Mucosa of gallbladder (tissue), 1 donor: ENCODE results near the gene ZDHHC1. TPM values are rescaled to one million over a fixed set of nuclear protein-coding genes. Genes with fewer than 3 reads are reported as not detected.
A peak's percentile ranks its signal among the peaks of the same experiment; 100 is the strongest.
"Not testable (repeated sequence)": the region's sequence is repeated elsewhere in the genome, so short reads cannot be mapped to it uniquely, and the experiment has no call there.

Source experiments
- DNase-seq: peaks from one replicate; pipeline ENCODE4 v3.0.0-alpha.2; 2020; ENCODE audit warnings: low spot score
- total RNA-seq: library from RNA; stranded (reverse); gene quantifications from one replicate; pipeline ENCODE4 v1.2.1, GENCODE V29; 2021
- donor health status: DM: no; HTN: no; CAD: no.

Gene ZDHHC1
- total RNA-seq, 1 donor from 2014 or later = 23.2 TPM

DNA sequence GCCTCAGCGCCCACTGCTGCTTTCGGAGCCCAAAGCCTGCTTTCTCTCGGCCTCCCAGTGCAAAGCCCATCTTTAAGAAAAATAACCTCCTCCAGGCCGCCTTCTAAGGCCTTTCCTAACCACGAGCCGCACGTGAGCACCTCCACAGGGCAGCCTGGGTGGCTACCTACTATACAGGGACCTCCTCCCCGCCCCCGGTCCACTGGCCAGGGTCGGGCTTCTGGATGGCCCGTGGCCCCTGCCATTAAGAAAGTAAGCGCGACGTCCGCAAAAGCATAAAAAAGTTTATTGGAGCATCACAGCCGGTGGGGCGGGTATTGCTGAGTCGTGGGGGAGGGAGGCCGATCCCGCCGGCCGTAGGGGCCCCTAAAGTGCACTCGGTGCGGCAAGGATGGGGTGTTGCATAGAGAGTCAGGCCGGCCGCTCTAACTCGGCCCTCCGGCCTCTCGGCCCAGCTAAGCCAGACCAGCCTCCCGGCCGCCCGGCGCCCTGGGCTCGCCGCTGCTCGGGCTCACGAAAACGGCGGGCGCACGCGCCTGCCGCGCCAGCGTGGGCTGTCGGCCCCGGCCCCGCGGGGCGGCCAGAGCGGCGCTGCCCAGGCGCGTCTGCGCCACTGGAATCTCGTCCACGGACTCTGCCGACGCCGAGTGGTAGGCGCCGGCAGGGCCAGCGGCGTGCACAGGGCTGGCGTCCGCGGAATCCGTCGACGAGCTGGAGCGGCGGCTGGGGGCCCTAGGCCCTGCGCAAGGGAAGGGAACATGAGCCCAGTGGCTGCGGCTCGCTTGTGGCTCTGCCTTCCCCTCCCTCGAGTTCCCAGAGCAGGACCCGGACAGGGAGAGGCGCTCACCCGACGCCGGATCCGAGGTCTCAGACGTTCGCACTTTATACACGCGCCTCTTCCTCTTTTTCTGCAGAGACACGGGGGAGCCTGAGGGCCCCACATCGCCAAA is 21.8 kb downstream of the ZDHHC1 start:
- DNase-seq = no peak

GRCh38 chr16:67393788-67394154 is 22.5 kb downstream of the ZDHHC1 start:
- no peak for DNase-seq

- DNase-seq = peak; percentile 81
Measured at GRCh38 chr16:67393111-67393787, 23.0 kb downstream of the ZDHHC1 start, which contains the start of gene TPPP3. Gene TPPP3, minus strand, starts transcription at chr16:67393498. Its CDS starts 2,387 bp downstream, at chr16:67391111.

- DNase-seq = no peak
Measured at GRCh38 chr16:67392301-67393059, 23.8 kb downstream of the ZDHHC1 start.

GRCh38 chr16:67391424-67392300 is 24.6 kb downstream of the ZDHHC1 start:
- DNase-seq = no peak

GRCh38 chr16:67390816-67391423 is 25.4 kb downstream of the ZDHHC1 start:
- no peak for DNase-seq

- DNase-seq = no peak
Measured at GRCh38 chr16:67389911-67390815, 26.1 kb downstream of the ZDHHC1 start.

GRCh38 chr16:67388591-67388990 is 27.7 kb downstream of the ZDHHC1 start:
- DNase-seq = no peak

DNA sequence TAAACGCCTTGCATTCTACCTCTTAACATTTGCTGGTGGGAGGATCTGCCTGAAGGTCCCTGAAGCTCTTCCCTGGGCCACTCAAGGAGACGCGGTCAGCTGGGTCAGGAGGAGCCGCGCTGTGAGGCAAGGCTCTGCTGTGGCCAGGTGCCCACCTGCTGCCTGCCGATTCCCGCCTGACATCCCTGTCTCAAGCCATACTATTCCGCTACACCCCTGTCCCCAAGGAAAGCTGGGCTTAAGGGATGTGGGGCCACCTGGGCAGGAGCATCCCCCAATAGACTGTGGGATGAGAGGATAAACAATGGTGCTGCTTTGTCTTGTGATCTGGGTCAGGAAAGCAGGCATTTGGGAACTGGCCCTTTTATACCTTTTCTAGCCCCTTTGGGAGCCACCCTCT is 28.1 kb downstream of the ZDHHC1 start:
- DNase-seq = no peak

DNA sequence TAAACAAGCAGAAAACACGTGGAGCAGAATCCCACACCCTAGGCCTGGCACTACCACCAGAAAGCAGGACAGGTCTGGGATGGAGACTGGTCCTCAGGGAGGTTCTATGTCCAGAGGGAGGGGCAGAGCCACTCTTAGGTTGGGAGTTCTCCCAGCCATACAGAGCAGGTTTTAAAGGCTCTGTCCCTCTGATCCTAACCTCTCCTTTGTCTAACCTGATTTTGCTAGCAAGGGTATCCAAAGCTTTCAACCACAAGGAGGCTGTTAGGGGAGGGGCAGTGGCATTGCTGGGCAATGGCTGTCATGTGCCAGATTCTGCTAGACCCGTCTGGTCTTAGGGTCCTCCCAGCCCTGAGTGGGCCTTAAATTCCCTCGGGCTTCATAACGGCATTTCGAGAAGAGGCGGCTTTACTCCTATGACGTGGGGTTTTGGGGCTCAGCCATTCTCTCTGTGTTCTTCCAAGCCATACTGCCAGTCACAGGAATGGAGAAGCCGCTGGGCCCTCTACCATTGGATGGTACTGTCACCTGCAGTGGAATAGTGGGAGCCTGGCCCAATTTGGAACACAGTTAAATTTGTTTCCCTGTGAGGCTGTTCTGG is 28.7 kb downstream of the ZDHHC1 start:
- no peak for DNase-seq

DNA sequence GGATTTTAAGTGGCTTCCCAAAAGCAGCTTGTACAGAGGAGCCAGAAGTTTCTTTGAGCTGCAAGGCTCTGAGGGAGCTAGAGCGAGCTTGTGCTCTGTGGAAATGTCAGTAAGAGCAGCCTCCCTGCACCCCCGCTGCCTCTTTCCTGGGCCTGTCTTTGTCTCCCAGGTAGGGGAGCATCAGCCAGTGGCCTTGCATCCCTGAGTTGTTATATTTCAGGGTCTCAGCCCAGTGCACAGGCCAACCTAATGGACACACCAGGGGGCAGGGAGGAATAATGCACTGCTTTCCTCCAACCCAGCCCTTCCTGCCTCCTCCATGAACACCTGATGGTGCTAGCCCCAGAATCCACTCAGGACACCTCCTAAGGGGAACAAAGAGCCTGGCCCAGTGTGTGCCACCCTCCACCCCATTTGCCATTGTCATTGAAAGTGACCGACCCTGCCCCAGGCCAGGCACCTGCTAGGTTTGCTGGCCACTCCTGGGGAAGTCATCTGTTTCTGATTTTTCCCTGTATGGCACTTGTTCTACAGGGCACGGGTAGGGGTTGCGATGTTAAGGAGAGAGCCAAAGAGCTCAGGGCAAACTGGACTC is 29.3 kb downstream of the ZDHHC1 start:
- DNase-seq = no peak

DNA sequence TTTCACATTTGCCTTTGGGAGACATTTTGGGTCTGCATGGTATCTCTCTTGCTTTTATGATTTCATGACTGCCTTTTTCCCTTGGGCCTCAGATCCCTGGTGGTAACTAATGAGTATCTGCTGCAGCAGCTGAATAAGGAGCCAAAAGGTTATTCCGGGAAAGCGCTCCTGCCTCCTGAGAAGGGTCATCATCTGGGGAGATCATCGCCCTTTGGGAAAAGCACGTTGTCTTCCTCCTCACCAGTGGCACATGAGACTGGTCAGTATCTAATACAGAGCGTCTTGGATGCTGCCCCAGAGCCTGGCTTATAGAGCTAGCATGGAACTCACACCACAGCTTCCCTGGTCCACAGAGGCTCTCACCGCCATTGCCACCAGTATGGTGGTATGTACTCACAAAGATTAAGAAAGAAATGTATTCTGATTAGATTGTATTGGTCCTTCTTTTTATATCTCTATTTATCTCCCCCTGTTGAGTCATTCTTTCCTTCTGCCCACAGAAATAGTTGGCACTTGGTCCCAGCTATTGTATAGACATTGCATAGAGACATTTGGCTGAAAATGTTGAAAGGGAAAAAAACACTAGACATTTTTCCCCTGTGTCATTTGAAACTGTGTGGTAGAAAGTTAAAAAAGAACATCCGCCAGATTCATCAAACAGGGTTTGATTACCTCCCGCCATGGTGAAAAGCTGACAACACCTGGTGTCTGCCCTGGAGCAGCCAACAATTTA is 31.3 kb downstream of the ZDHHC1 start:
- no peak for DNase-seq

DNA sequence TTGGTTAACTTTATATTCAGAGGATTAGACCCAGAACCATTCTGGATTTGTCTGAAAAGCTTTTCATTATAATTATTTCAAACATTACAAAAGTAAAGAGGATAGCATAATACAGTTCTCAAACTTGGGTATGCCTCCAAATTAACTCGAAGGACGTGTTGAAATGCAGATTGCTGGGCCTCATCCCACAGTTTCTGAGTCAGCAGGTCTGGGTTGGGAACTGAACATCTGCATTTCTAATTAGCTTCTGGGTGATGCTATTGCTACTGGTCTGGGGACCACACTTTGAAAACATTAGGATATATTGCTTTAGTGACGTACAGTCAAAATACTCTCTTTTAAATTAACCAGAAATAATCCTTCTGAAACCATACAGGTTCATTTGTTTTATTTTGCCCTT is 33.0 kb downstream of the ZDHHC1 start:
- DNase-seq = no peak

GRCh38 chr16:67378642-67379041 is 37.6 kb downstream of the ZDHHC1 start:
- no peak for DNase-seq

DNA sequence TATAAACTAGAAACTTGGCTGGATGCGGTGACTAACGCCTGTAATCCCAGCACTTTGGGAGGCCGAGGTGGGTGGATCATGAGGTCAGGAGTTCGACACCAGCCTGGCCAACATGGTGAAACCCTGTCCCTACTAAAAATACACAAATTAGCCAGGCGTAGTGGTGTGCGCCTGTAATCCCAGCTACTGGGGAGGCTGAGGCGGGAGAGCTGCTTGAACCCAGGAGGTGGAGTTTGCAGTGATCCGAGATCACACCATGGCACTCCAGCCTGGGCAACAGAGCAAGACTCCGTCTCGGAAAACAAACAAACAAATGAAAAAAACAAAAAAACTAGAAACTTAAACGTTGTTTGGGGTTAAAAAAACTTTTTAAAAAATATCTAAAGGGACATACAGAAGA is 40.3 kb downstream of the ZDHHC1 start:
- DNase-seq = not testable (repeated sequence)

- DNase-seq = no peak
Measured at GRCh38 chr16:67372664-67373063, 43.6 kb downstream of the ZDHHC1 start.

GRCh38 chr16:67370661-67371060 is 45.6 kb downstream of the ZDHHC1 start:
- no peak for DNase-seq

DNA sequence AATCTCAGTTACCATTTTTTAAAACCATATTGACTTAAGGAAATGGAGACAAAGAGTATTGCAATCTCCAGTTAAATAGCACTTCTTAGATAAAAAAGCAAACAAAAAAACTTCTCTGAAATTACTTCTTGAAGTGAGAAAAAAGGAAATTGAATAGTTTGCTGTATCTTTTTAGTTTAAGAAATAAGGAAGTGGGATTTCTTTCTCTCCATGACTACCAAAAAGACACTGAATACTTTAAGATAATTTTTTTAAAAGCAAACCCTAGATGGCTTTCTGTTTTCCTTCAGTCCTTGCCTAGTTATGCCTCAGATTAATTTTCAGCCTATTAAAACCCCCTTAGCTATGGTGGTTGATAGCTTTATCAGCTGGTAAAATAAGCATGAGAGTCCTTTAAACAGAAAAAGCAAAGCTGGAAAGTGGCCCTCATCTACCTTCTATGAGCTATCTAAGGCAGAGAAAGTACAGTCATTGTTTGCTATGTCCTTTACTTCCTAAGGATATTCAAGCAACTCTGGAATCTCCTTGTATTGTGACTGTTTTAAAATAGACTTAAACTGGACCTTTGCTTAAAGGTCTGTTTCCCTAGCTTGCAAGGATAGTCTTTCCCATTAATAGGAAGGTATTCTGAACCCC is 51.6 kb downstream of the ZDHHC1 start:
- DNase-seq = no peak
